SK-N-MC (cell line): Measurements from ENCODE around the gene LAMC2.

Source experiments
- EZH2 ChIP-seq: fragments of 200-600 bp; sonication (generic); IDR thresholded peaks from one replicate; pipeline ENCODE4 v1.6.1; 2017; ENCODE audit warnings: antibody characterized with exemption
- FOXP2 ChIP-seq: optimal IDR thresholded peaks from 2 replicates; pipeline ENCODE3; 2011; ENCODE audit warnings: mild to moderate bottlenecking, moderate library complexity; ENCODE audit not compliant: insufficient read depth; ENCODE audit errors: extremely low read length, control extremely low read depth
- POLR2AphosphoS5 ChIP-seq: IDR thresholded peaks from 2 replicates; pipeline ENCODE4 v1.6.1; 2012; ENCODE audit warnings: mild to moderate bottlenecking, low read depth, low read length, borderline replicate concordance

DNA sequence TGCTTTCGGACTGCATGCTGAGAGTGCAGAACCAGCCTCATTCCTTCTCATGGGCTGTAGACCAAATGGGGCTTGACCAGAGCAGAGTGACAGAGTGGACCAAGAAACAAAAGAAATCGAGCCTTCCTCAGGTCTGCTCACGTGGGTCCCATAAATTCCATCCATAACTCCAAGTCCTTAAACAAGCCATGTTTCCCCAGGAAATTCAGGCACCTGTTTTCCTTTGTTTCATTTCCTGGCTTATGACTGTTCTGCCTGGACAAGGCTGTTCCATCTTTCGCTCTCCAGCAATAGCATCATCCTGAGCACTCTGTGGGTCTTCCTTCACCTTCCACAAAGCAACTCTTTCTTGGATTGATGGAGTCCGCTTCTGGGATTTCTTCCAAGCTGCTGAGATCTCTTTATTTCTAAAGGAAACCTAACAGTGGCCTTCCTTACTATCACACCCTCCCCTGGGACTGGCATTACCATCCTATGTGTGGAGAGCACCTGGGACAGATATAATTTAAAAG, 63.9 kb downstream of the LAMC2 start:
- no peak for TF ChIP-seq EZH2
- no peak for TF ChIP-seq POLR2AphosphoS5
- no peak for TF ChIP-seq FOXP2
